DMS53 treated with DMSO at 0.1 percent for 48 hours (cell line): ENCODE measurements around the gene CNTN4.

Experiments
- DNase-seq: peaks from one replicate; lab custom pipeline; 2025; ENCODE audit not compliant: unreplicated experiment; lab: John Stamatoyannopoulos, UW

CNTN4 gene

GRCh38 chr3:2578560-2578959, 479.9 kb downstream of the CNTN4 start:
- DNase-seq: no peak

DNA sequence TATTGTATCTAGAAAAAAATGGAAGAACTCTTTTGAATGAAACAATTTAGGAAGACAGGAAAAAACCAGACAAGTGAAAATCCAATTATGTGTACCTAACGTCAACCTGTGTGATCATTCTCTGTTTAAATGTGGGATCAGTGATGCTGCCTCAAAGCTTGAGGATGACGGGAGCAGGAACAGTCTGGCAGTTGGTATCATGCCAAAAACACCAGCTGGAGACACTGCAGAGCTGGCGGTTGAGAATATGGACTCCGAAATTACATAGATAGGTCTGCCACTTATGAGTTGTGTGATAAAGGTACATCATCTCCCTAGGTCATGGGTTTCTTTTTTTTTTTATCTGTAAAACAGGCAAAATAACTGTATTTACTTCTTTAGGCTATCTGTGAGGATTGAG, 480.5 kb downstream of the CNTN4 start:
- DNase-seq: no peak

DNA sequence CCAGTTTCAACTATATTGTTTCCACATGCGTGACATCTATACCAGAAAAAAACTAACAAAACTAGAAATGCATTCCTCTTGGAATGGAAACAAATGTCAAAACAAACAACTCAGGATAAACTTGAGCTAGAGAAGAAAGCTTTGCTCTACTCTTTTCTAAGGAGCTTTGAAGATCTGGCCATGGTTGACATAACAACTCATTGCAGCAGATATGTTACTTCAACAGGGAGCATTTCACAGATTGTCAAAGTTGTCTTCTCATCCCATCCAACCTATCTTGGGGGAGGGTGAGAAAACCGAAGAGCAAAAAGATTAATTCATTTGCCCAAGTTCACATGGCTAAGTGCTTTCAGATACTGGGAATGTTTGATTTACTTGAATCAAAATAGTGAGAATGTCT, 484.4 kb downstream of the CNTN4 start:
- no peak for DNase-seq

DNA sequence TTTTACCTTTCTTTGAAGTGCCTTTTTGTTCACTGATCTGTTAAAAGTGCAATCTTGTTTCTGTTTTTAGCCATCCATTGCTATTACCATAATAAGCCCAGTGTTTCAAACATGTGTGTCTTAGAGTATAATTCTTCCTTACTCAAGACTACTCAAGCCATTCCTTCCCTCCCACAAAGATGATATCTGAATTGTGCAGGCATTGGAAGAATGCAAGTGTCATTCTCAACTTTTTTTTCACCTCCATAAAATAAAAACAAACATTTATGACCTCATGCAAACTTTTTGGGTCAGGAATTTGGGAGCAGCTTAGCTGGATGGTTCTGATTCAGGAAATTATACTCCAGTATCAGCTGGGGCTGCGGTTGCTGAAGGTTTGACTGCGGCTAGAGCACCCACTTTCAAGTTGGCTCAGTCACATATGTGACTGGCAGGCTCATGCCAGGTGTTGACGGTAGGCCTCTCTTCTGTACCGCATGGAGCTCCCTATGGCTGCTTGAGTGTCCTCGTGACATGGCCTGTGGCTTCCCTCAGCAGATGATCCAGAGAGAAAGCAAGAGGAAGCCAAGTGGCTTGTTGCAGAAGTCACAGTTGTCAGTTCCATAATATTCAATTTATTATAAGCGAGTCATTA, 490.8 kb downstream of the CNTN4 start:
- no peak for DNase-seq

- no peak for DNase-seq
Measured at GRCh38 chr3:2595486-2595885, 496.8 kb downstream of the CNTN4 start.

DNA sequence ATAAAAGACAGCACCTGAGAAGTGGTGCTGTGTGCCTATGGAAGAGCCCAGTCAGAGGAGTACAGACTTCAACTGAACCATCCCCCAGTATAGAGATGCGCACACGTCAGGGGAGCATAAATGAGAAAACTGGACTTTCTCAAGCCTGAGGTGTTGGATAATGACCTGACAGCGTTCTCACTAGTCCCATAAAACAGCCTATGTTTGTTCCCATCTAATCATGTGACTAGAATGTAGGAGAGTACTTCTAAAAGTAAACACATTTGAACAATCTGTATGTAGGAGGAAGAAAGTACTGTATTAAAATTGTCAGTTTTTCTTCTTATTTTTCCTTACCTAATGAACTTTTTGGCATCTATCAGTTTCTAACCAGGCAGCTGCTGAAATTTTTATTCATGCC, 498.9 kb downstream of the CNTN4 start:
- DNase-seq: no peak

- no peak for DNase-seq
Measured at GRCh38 chr3:2599471-2599870, 500.8 kb downstream of the CNTN4 start.

GRCh38 chr3:2603692-2604289, 505.1 kb downstream of the CNTN4 start:
- no peak for DNase-seq

GRCh38 chr3:2614578-2614977, 515.9 kb downstream of the CNTN4 start:
- DNase-seq: no peak

GRCh38 chr3:2615080-2615479, 516.4 kb downstream of the CNTN4 start:
- DNase-seq: no peak

- DNase-seq: no peak
Measured at GRCh38 chr3:2623436-2623835, 524.8 kb downstream of the CNTN4 start.

DNA sequence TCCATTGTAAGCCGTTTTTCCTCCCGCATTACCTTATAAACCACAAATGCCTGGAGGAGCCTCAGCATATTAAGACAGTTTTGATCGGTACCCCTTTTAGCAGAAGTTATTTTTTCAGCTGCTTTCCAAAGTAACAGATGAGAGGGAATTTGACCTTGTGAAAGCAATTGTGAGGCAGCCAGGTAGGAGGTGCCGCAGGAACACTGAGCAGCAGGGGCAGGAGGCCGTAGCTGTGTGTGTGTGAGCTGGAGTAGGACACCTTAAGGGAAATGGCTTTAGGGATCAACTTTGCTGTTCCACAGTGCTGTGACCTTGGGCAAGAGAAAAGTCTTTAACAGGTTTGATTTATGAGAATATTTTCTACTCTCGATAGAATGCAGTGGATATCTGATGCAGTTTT, 529.5 kb downstream of the CNTN4 start:
- no peak for DNase-seq

DNA sequence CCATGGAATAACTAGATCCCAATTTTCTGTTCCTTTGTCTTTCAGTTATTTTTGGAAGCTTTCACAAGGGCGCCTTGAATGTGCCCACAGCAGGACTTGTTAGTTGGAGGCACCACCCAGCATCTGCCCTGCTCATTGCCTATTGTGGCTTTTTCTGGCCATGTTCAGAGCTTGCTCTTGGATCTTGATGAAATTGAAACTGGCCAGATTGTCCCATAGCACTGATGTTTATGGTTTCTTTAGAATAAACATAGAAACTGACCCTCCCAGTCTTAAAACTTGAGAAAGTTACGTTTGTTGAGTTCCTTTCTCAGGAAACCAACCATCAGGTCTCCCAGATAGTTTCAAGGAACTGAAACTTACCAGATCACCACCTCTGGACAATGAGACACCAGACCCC, 536.8 kb downstream of the CNTN4 start:
- DNase-seq: no peak

DNA sequence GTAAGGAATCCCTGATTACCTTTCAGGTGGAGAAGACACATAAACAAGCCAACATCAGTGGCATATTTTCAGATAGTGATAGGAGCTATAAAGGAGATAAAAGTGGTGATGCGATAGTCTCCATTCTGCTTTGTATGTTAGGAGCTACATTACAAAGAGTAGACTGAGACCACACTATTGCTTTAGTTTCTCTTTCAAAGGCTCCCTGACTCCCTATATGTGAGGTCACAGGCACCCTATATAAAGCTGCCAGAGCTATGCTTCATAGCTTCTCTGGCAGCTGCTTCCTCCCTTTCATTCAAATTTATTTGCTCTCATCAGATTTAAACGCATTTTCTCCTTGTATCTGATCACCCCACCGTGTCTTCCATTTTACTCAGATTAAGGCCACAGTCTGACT, 544.9 kb downstream of the CNTN4 start:
- DNase-seq: no peak

- DNase-seq: no peak
Measured at GRCh38 chr3:2645001-2645400, 546.3 kb downstream of the CNTN4 start.

- no peak for DNase-seq
Measured at GRCh38 chr3:2650746-2651145, 552.1 kb downstream of the CNTN4 start.

GRCh38 chr3:2652386-2652785, 553.7 kb downstream of the CNTN4 start:
- no peak for DNase-seq

DNA sequence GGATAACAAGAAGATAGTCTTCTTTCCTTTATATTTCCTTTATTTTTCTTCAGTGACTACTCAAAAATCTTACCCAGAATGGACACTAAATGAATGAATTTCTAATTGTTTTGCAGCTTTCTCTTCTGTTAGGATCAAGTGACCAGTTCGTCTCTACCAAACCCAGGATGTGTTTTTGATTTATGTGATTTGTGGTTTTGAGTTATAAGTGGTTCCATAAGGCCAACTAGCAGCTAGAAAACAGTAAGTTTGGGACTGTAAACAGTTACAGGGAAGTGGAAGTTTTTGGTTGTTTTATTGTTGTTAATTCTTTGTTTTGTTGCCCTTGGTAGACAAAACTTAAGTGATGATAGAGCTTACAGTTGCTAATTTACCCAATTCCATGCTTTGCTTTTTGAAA, 555.0 kb downstream of the CNTN4 start:
- no peak for DNase-seq

DNA sequence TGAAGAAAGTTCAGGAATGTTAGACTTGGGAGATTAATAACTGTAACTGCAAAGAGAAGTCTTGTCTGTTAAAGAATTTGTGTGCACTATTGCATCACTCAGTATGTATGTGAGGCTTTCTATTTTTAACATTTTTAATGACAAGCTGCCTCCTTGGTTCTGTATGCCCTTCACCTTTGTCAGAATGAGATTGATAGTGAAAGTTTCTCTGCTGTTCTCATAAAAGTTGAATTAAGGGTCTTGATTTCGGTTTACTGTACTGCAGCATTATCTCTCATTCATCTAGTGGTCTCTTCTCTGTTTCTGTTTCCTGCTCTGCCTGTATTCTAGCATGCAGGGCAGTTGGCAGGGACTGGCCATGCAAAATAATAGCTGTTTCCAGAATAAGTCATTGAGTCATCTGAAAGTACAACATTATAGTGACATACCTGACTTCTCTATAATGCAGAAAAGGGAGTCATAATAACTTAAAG, 556.6 kb downstream of the CNTN4 start:
- no peak for DNase-seq

GRCh38 chr3:2656806-2657777, 558.4 kb downstream of the CNTN4 start:
- peak; percentile 6 for DNase-seq

- DNase-seq: no peak
Measured at GRCh38 chr3:2657971-2658370, 559.3 kb downstream of the CNTN4 start.

GRCh38 chr3:2659896-2660295, 561.2 kb downstream of the CNTN4 start:
- DNase-seq: no peak
